GM23338 (cell line): ENCODE results near the gene C10orf105. TPM values are rescaled to one million over a fixed set of nuclear protein-coding genes. Genes with fewer than 3 reads are reported as not detected.

Experiments used
- ATAC-seq: fragments of 200-7000 bp; cut with Tn5 transposase; 3 replicates; pipeline ENCODE4 v1.9.1; 2020
- DNase-seq: peaks from one replicate; pipeline ENCODE4 v3.0.0-alpha.2; 2015; ENCODE audit warnings: low spot score
- H2AFZ ChIP-seq: fragments of 200-600 bp; sonication (generic); 2 replicates; pipeline ENCODE4 v1.8.0; 2016; ENCODE audit warnings: antibody characterized with exemption, mild to moderate bottlenecking, moderate library complexity
- H3F3A ChIP-seq: fragments of 200-600 bp; sonication (generic); replicated peaks from 2 replicates; pipeline ENCODE4 v1.8.0; 2017; ENCODE audit warnings: antibody characterized with exemption, mixed run types, low read depth
- H3K27ac ChIP-seq: fragments of 200-600 bp; sonication (generic); 2 replicates; pipeline ENCODE4 v1.6.1; 2016; ENCODE audit warnings: low read depth
- H3K27me3 ChIP-seq: fragments of 200-600 bp; sonication (generic); 2 replicates; pipeline ENCODE4 v1.8.0; 2016; ENCODE audit warnings: mild to moderate bottlenecking, mixed run types, moderate library complexity; ENCODE audit not compliant: insufficient read depth
- H3K36me3 ChIP-seq: fragments of 200-600 bp; sonication (generic); 2 replicates; pipeline ENCODE4 v1.8.0; 2016; ENCODE audit warnings: mild to moderate bottlenecking; ENCODE audit not compliant: insufficient read depth
- H3K4me1 ChIP-seq: fragments of 200-600 bp; sonication (generic); 2 replicates; pipeline ENCODE4 v1.8.0; 2016; ENCODE audit warnings: mild to moderate bottlenecking, moderate library complexity; ENCODE audit not compliant: insufficient read depth
- H3K4me2 ChIP-seq: fragments of 200-600 bp; sonication (generic); 2 replicates; pipeline ENCODE4 v1.7.1; 2017; ENCODE audit warnings: mixed run types
- H3K4me3 ChIP-seq: fragments of 200-600 bp; sonication (generic); 2 replicates; pipeline ENCODE4 v1.6.1; 2016; ENCODE audit warnings: mixed run types
- H3K79me2 ChIP-seq: fragments of 200-600 bp; sonication (generic); replicated peaks from 2 replicates; pipeline ENCODE4 v1.8.0; 2017; ENCODE audit warnings: mild to moderate bottlenecking; ENCODE audit not compliant: insufficient read depth
- H3K9me2 ChIP-seq: fragments of 200-600 bp; sonication (generic); 2 replicates; pipeline ENCODE4 v1.8.0; 2017; ENCODE audit not compliant: insufficient read depth
- H4K20me1 ChIP-seq: fragments of 200-600 bp; sonication (generic); replicated peaks from 2 replicates; pipeline ENCODE4 v1.8.0; 2017; ENCODE audit warnings: mild to moderate bottlenecking; ENCODE audit not compliant: insufficient read depth
- H3K27ac Mint-ChIP-seq: 2 replicates; pipeline ENCODE4 v1.8.0; 2020; ENCODE audit warnings: inconsistent platforms, mild to moderate bottlenecking, moderate library complexity, mixed read lengths
- H3K27me3 Mint-ChIP-seq: 3 replicates; pipeline ENCODE4 v1.8.0; 2022; ENCODE audit warnings: low read depth, mild to moderate bottlenecking, moderate library complexity, mixed read lengths, inconsistent platforms; ENCODE audit not compliant: insufficient read depth, poor library complexity
- H3K36me3 Mint-ChIP-seq: 3 replicates; pipeline ENCODE4 v1.8.0; 2021; ENCODE audit warnings: low read depth, mild to moderate bottlenecking, inconsistent platforms, moderate library complexity, mixed read lengths
- H3K4me1 Mint-ChIP-seq: 3 replicates; pipeline ENCODE4 v1.8.0; 2020; ENCODE audit warnings: mild to moderate bottlenecking, inconsistent platforms, mixed read lengths
- H3K4me3 Mint-ChIP-seq: 3 replicates; pipeline ENCODE4 v1.8.0; 2021; ENCODE audit warnings: moderate library complexity, mild to moderate bottlenecking, inconsistent platforms, mixed read lengths
- H3K9me3 Mint-ChIP-seq: 3 replicates; pipeline ENCODE4 v1.8.0; 2020; ENCODE audit warnings: moderate library complexity, mild to moderate bottlenecking, inconsistent platforms, mixed read lengths
- CTCF ChIP-seq, 2 experiments: fragments of 200-600 bp in 1 of 2; sonication (generic) in 1 of 2; conservative IDR thresholded peaks; 2 replicates each; pipeline versions ENCODE4 v1.5.1 to v1.6.1; 2016 to 2017; ENCODE audit warnings: antibody characterized with exemption in 2 of 2, low read depth in 2 of 2, mild to moderate bottlenecking in 2 of 2, moderate library complexity in 1 of 2
- EZH2 ChIP-seq: fragments of 200-600 bp; sonication (generic); IDR thresholded peaks from one replicate; pipeline ENCODE4 v1.8.0; 2017; ENCODE audit warnings: antibody characterized with exemption, mild to moderate bottlenecking, low read depth; ENCODE audit not compliant: unreplicated experiment
- EZH2phosphoT487 ChIP-seq: fragments of 200-600 bp; sonication (generic); IDR thresholded peaks from one replicate; pipeline ENCODE4 v1.8.1; 2018; ENCODE audit warnings: antibody characterized with exemption; ENCODE audit not compliant: unreplicated experiment
- JUNB ChIP-seq: IDR thresholded peaks from one replicate; pipeline ENCODE4 v1.6.1; 2016; ENCODE audit warnings: antibody characterized with exemption; ENCODE audit not compliant: unreplicated experiment
- NANOG ChIP-seq: IDR thresholded peaks from 2 replicates; pipeline ENCODE4 v1.6.1; 2016; ENCODE audit warnings: antibody characterized with exemption, borderline replicate concordance
- POLR2AphosphoS5 ChIP-seq: IDR thresholded peaks from 2 replicates; pipeline ENCODE4 v1.6.1; 2016; ENCODE audit warnings: antibody characterized with exemption, low read depth
- REST ChIP-seq: IDR thresholded peaks from one replicate; pipeline ENCODE4 v1.6.1; 2018; ENCODE audit warnings: antibody characterized with exemption; ENCODE audit not compliant: unreplicated experiment
- polyA plus RNA-seq: library from polyadenylated mRNA; unstranded; fragments of >200 nt; fragmentation: Nextera tagmentation; extraction: Ambion mirVana; gene quantifications from 2 replicates; pipeline ENCODE4 v1.2.1, GENCODE V29; 2016
- total RNA-seq: library from RNA; depleted of rRNA; stranded (reverse); fragments of >200 nt; shearing (Covaris generic); gene quantifications from 2 replicates; pipeline ENCODE4 v1.2.3, GENCODE V29; 2014
- TF ChIP-seq, protein P1 (sequence below): fragments of 250-450 bp; sonication (Bioruptor Pico); IDR thresholded peaks from 2 replicates; pipeline ENCODE4 v1.5.0; 2020; ENCODE audit warnings: mild to moderate bottlenecking, moderate library complexity

C10orf105 gene
- total and polyA plus RNA-seq, 2 experiments from 2014 or later: 0.15 to 0.17 TPM

DNA sequence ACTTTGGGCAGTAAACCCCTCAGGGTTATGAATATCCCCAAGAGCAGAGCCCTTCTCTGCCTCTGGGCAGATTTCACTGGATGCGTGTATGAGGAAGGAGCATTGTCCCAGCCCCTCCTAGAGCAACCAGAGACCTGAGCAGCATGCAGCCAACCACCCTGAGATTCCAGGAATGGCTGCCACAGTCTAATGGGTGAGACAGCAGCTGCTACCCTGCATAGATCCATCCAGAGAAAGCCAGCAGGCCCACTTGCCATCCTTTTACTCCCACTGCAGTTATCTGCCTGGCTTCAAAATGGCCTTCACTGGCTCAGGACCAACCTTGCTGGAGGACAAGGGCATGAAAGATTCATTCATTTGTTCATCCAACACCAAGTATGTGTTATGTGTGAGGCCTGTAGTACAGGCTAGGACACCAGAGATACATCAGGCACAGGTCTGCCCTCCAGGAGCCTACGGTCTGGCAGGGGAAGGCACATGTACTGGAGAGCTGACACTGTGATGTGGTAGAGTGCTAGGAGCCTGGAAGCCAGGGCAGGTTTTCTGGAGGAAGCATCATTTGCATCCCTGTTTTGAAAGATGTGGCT is 26.2 kb upstream of the C10orf105 start:
- no peak overlapping the region for H3K4me2 ChIP-seq
- H3K27me3 Mint-ChIP-seq: peaks cover 9% of the 10 kb centered on the region
- H3K27ac ChIP-seq: no peak overlapping the region
- no peak overlapping the region for H3K27ac Mint-ChIP-seq
- no peaks in the 10 kb centered on the region for H3K9me2 ChIP-seq
- no peak overlapping the region for H3K4me3 ChIP-seq
- ATAC-seq (no peak), DNase-seq (no peak)
- TF ChIP-seq NANOG (no peak), EZH2phosphoT487 (no peak), CTCF (conservative IDR thresholded peaks at IDR 0.05; ENCODE audit: low read depth in 2 of 2) (no peak)
- H3K79me2 ChIP-seq: no peaks in the 10 kb centered on the region
- H3K4me3 Mint-ChIP-seq: no peak overlapping the region
- 0 out of 2 replicates have a peak, but pooled peaks cover 5% of the 10 kb centered on the region for H3K4me1 ChIP-seq
- H3K36me3 ChIP-seq: no peaks in the 10 kb centered on the region
- no peaks in the 10 kb centered on the region; the same call in 2 of the 3 replicates for H3K36me3 Mint-ChIP-seq
- peaks cover 29% of the 10 kb centered on the region for H3K4me1 Mint-ChIP-seq
- no peaks in the 10 kb centered on the region for H3F3A ChIP-seq
- no peaks in the 10 kb centered on the region for H3K27me3 ChIP-seq
- no peaks in the 10 kb centered on the region for H4K20me1 ChIP-seq
- no peaks in the 10 kb centered on the region for H3K9me3 Mint-ChIP-seq
- no peak overlapping the region for H2AFZ ChIP-seq

DNA sequence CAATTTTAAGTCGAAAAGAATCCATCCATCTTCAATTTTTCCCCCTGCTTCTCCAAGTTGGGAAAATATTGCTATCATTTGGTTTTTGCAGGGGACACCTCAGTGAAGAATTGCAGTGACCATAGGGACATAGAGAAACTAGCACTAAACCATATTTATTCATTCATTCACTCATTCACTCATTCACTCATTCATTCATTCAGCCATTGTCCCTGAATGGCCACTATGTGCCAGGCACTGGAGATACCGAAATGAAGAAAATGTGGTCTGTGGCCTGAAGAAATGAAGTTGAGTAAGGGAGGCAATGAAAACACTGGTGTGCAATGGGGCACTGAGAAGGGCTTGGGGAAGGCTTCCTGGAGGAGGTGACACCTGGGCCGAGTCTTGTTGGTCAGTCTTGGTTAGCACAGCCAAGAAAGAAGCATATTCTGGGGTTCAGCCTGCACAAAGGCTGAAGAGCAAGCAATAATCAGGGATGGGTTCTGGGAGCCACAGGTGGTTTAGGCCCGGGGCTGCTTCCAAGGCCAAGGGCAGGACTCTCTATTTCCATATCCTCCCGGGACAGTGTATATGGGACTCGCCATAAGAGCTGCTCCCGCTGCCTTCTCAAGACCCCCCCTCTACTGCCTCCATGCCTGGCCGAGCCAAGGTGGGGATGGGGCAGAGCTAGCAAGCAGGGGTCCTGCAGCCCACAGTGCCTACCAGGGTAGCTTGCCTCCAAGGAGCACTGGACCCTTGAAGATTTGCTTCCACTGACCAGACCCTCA is 25.5 kb upstream of the C10orf105 start:
- Mint-ChIP-seq H3K4me3 (no peak overlapping the region), H3K36me3 (no peaks in the 10 kb centered on the region; the same call in 2 of the 3 replicates), H3K4me1 (peaks cover 29% of the 10 kb centered on the region), H3K27me3 (peaks cover 11% of the 10 kb centered on the region), H3K9me3 (no peaks in the 10 kb centered on the region), H3K27ac (no peak overlapping the region)
- Histone ChIP-seq H3K79me2 (no peaks in the 10 kb centered on the region), H3K4me1 (0 out of 2 replicates have a peak, but pooled peaks cover 5% of the 10 kb centered on the region), H3K9me2 (no peaks in the 10 kb centered on the region), H2AFZ (no peak overlapping the region), H3K27ac (no peak overlapping the region), H3F3A (no peaks in the 10 kb centered on the region), H3K4me3 (no peak overlapping the region), H3K4me2 (no peak overlapping the region), H3K27me3 (no peaks in the 10 kb centered on the region), H4K20me1 (no peaks in the 10 kb centered on the region), H3K36me3 (no peaks in the 10 kb centered on the region)
- no peak for ATAC-seq
- DNase-seq: no peak
- TF ChIP-seq REST: no peak
- TF ChIP-seq EZH2phosphoT487: no peak
- no peak for TF ChIP-seq JUNB
- TF ChIP-seq, protein P1, sequence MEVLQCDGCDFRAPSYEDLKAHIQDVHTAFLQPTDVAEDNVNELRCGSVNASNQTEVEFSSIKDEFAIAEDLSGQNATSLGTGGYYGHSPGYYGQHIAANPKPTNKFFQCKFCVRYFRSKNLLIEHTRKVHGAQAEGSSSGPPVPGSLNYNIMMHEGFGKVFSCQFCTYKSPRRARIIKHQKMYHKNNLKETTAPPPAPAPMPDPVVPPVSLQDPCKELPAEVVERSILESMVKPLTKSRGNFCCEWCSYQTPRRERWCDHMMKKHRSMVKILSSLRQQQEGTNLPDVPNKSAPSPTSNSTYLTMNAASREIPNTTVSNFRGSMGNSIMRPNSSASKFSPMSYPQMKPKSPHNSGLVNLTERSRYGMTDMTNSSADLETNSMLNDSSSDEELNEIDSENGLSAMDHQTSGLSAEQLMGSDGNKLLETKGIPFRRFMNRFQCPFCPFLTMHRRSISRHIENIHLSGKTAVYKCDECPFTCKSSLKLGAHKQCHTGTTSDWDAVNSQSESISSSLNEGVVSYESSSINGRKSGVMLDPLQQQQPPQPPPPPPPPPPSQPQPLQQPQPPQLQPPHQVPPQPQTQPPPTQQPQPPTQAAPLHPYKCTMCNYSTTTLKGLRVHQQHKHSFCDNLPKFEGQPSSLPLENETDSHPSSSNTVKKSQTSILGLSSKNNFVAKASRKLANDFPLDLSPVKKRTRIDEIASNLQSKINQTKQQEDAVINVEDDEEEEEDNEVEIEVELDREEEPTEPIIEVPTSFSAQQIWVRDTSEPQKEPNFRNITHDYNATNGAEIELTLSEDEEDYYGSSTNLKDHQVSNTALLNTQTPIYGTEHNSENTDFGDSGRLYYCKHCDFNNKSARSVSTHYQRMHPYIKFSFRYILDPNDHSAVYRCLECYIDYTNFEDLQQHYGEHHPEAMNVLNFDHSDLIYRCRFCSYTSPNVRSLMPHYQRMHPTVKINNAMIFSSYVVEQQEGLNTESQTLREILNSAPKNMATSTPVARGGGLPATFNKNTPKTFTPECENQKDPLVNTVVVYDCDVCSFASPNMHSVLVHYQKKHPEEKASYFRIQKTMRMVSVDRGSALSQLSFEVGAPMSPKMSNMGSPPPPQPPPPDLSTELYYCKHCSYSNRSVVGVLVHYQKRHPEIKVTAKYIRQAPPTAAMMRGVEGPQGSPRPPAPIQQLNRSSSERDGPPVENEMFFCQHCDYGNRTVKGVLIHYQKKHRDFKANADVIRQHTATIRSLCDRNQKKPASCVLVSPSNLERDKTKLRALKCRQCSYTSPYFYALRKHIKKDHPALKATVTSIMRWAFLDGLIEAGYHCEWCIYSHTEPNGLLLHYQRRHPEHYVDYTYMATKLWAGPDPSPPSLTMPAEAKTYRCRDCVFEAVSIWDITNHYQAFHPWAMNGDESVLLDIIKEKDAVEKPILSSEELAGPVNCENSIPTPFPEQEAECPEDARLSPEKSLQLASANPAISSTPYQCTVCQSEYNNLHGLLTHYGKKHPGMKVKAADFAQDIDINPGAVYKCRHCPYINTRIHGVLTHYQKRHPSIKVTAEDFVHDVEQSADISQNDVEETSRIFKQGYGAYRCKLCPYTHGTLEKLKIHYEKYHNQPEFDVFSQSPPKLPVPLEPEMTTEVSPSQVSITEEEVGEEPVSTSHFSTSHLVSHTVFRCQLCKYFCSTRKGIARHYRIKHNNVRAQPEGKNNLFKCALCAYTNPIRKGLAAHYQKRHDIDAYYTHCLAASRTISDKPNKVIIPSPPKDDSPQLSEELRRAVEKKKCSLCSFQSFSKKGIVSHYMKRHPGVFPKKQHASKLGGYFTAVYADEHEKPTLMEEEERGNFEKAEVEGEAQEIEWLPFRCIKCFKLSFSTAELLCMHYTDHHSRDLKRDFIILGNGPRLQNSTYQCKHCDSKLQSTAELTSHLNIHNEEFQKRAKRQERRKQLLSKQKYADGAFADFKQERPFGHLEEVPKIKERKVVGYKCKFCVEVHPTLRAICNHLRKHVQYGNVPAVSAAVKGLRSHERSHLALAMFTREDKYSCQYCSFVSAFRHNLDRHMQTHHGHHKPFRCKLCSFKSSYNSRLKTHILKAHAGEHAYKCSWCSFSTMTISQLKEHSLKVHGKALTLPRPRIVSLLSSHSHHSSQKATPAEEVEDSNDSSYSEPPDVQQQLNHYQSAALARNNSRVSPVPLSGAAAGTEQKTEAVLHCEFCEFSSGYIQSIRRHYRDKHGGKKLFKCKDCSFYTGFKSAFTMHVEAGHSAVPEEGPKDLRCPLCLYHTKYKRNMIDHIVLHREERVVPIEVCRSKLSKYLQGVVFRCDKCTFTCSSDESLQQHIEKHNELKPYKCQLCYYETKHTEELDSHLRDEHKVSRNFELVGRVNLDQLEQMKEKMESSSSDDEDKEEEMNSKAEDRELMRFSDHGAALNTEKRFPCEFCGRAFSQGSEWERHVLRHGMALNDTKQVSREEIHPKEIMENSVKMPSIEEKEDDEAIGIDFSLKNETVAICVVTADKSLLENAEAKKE (CRISPR knock-in tag): no peak
- no peak for TF ChIP-seq NANOG
- TF ChIP-seq EZH2: no peak
- no peak for TF ChIP-seq POLR2AphosphoS5
